Hindlimb muscle (tissue), 1 donor: ENCODE results near the gene THAP2. TPM values are rescaled to one million over a fixed set of nuclear protein-coding genes. Genes with fewer than 3 reads are reported as not detected.
A peak's percentile ranks its signal among the peaks of the same experiment; 100 is the strongest.

Source experiments
- DNase-seq: peaks from one replicate; pipeline ENCODE4 v3.0.0-alpha.2; 2013
- polyA plus RNA-seq: library from polyadenylated mRNA; unstranded; fragments of 120-200 nt; gene quantifications from one replicate; pipeline ENCODE4 v1.2.1, GENCODE V29; 2013; ENCODE audit not compliant: insufficient read length

THAP2 gene
- 9.1 TPM for polyA plus RNA-seq

DNA sequence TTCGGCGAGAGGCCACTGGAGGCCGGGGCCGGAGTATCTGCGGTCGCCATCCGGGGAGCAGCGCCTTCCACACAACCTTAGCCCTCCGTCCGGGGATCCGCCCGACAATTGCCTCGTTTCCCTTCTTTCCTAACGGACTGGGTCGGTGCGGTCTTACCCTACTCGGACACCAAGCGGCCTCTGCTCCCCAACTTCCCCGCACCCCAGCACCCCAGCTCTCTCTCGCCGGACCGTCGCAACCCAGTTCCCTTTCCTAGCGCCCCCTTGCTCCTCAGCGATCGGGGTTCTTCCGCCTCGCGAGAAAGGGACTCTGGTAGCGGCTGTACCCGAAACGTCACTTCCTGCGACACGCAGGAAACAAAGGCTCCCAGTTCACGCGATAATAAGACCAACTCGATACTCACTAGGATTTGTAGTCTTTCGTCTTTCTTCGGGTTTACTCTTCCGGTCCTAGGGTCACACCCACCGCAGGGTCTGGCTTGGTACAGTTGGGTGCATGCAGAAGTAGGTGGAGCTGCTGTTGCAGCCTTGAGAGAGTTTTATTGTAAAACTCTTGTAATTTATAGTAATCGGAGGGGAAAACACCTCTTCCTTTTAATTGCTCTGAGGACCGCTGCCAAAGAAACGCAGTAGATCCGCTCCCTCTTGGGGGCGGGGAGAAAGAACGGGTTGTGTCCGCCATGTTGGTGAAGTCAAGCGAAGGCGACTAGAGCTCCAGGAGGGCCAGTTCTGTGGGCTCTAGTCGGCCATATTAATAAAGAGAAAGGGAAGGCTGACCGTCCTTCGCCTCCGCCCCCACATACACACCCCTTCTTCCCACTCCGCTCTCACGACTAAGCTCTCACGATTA is at the start of gene THAP2, which contains the start of gene ZFC3H1:
Gene THAP2, plus strand, starts transcription at position 741 of the 850 bp plus-strand sequence. CDS start 209 bp downstream, outside the sequence.
Gene ZFC3H1, minus strand, starts transcription at position 288 of the 850 bp plus-strand sequence. Its CDS starts 238 bp downstream, at position 50.
- peak; percentile 98 for DNase-seq

DNA sequence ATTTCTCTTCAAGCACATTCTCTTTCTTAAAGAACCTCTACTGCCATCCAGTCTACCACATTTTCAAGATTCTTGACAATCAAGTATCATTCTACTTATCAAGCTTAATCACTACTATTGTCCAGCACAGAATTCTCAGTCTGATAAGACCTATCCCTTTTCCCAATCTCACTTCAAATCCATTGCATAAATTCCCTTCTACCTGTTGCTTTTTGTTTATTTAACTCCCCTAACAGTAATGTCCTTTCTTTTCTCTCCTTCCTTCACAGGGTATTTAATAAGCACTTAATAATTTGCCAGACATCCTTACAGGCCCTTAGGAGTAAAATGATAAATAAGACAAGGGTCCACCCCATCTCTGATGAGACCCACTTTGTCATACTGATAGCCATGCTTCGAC is 42.2 kb upstream of the THAP2 start:
- no peak for DNase-seq

DNA sequence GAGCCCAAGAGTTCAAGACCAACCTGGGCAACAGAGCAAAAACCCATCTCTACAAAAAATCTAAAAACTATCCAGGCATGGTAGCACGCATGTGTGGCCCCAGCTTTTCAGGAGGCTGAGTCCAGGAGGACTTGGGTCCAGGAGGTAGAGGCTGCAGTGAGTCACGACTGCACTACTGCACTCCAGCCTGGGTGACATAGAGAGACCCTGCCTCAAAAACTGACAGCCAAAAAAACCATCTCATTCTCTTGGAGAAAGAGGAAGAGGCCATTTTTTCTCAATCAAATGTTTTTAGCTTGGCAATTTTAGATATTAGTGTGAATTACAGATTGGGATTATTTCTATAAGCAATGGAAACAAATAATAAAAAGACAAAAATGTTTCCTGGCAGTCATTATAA is 38.6 kb upstream of the THAP2 start:
- no peak for DNase-seq

DNA sequence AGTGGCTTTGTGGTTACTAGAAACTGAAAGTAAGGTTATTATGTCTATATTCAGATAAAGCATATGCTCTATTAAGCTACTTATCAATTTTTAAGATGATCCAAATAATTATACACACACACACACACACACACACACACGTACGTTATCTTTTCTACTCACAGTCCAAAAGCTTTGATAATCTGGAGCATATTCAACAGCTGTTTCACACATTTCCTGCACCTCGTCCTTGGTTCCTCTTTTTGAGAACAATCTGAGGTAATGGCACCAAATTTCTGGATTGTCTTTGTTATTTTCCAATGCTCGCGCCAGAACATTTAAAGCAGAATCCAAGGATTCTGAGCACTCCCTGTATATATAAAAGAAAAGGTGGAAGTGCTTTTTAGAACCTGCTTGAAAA is 38.0 kb upstream of the THAP2 start:
- DNase-seq = peak; percentile 49

DNA sequence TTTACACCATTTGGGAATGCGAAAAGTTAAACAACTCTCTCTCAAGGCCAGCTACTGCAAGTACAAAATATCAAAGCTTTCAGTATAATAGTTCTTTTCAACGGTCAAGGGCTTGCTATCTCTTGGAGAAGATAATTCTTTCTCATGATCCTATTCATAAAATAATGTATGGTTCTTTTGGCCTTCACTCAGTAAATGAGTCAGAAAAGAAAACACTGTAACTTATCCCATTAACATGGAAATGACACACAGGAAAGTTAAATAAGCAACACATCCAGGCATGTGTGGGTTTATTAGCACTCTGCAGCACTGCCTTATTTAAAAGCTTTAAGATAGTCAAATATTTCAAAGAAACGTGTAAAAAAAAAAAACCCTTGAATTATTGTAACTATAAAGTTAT is 37.3 kb upstream of the THAP2 start:
- DNase-seq = no peak

DNA sequence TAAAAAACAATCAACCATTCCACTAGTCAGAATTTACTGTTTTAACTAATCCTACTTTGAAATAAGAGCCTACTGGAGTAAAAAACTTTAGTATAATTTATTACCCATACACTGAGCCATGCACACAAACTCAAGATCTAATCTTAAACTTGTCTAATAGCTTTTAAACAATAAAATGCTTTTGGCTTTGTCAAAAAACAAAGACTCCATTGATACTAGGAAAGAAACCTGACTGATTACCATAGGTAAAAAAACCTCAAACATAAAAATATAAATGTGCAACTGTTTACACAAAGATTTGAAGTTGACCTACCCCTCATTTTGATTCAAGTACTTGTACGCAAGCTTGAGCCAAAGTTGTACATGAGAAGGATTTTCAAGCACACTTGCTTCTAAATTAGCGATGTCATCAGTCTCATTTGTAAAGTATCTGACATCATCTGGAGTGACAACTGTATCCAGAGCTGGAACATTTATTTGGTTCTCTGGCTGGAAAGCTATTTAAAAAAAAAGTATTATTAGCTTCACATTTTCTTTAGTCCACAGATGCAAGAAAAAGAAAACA is 36.6 kb upstream of the THAP2 start:
- no peak for DNase-seq

DNA sequence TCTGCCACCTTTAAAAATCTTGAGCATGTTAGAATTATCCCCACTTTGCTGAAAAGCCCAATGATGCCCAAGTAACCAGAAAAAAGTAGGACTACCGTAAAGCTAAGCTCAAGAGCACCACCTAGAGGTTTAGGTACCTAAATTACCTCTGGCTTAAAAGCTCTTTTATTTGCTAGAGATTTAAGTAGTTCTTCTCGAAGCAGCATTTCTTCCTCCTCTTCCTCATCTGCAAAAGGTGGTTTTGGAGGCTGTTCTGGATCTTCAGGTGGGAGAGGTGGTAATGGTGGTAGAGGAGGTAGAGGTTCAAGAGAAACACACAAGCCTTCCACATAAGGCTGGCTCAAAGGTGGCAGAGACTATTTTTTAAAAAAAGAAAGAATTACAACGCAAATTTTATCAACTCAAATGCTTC is 27.4 kb upstream of the THAP2 start:
- peak; percentile 35 for DNase-seq

DNA sequence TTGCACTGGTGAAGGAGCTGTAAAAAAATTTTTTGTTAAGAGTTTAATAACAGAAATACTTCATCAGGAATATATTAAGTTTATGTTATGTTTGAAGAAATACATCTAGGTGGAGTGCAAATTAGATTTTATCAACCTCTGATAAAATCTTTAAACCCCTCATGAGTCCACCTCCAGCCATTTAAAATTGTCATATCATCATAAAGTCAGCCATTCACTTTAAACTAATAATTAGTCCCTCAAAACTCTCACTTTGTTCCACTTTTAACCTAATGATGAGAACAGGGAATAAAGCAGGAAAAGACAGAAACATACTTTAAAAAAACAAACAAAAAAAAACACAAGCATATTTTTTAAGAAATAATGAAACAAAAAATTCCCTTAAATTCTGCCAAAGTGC is 25.6 kb upstream of the THAP2 start:
- no peak for DNase-seq

DNA sequence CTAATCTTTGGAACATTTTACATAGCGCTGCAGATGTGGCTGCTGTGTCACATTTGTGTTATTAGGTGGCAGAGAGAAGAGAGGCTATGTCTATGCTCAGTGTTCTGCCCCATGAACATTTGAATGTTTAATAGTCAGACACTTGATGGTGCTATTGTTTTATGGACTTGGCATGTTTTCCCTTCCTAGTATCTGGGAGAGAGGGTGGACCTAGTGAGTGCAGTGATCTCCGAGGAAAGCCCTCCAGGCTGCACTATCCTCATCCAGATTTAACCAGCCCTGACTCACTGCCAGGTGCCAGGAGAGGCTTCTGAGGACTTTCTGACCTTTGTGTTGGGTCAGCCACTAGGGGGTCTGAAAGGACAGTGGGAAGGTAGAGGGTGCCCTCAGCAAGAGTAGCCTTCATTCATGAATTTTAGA is 24.8 kb upstream of the THAP2 start:
- DNase-seq = no peak

DNA sequence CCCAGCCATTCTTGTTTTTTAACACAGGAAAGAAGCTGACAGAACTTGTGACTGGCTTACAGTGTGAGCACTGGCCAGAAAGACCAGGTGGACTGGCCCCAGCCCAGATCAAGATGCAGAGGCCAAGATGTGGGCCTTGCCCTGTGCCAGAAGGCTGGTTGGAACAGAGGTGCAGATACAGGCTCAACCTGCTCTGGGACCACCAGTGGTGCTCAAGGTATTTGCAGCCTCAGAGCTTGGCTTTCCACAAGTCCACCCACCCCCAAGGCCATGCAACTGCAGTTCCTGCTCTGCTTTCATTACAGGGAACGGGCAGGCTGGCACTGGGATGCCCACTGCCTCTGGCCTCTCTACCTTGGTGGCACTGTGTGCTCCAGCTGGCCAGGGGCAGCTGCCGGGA is 23.8 kb upstream of the THAP2 start:
- no peak for DNase-seq

DNA sequence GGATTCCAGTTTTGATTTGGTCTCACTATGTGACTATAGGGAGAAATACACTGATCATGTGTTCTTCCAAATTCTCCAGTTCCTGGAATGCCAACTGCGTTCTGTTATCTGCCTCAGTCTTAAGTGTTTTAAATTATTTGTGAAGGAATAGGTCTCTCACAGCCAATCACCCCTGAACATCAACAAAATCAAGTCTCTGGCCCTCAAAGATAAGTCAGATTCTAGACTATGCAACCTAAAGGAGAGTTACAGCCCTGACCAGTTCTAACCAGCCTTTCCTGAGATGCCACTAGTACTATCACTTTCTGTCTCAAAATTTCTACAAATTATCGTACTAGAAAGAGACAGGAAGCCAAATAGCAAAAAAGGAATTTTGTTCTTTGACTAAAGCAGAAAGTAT is 22.7 kb upstream of the THAP2 start:
- no peak for DNase-seq

DNA sequence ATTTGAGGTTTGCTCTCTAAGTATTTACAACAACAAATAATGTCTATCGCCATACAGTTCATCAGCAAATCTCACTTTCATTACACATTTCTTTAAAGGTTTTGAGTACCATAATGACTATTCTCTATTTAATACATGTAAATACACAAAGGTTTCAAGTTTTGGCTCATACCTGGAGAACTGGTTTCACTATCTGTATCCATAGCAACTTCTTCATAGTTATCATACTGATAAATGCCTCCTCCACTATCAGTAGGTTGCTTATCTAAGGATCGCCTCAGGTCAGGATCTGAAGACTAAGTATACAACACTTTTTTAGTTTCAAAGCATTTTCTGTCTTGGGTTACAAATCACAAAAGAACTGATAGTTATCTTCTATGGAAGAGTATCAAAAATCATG is 21.8 kb upstream of the THAP2 start:
- DNase-seq = no peak

DNA sequence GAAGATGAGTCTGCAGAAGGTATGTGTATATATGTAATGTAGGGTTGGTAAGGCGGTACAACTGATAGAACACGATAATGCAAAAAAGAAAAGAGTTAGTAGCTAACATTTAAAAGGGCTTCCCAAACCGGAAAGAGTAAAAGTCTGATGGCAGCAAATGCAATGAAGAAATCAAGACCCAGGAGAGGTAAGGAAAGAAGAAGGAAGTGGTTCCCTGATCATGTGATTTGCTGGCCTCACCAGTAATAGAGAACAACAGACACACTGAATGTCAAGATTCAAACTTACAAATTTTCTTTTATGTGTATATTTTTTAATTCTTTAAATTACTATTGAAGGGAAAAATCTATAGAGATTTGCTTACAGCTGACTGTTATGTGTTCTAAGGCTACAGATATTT is 18.8 kb upstream of the THAP2 start:
- peak; percentile 19 for DNase-seq

DNA sequence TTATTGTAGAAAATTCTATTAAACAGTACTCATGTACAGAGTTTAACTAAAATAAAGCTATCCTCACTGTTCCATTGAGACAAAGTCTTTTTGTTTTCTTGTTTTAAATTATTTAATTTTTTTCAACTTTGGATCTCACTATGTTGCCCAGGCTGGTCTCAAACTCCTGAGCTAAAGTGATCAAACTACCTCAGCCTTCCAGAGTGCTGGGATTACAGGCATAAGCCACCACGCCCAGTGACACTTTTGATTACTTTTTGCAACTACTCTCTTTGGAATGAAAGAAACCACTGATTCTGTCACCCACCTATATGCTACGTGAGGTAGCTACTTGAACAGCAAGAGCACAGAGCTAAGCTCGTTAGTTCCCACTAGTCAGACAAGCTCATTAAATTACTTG is 17.6 kb upstream of the THAP2 start:
- no peak for DNase-seq

DNA sequence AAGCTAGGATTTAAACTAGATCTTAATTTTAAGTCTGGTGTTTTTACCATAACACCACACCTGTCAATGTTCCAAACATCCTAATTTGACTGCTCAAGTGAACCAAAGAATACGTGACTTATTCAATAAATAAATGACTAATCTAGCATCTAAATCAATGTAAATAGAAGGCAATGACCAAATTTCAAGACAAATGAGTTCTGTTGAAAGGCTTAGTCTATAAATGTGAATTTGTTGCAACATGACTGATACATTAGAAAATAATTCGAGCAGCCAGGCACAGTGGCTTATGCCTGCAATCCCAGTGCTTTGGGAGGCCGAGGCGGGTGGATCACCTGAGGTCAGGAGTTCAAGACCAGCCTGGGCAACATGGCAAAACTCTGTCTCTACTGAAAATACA is 15.6 kb upstream of the THAP2 start:
- no peak for DNase-seq

DNA sequence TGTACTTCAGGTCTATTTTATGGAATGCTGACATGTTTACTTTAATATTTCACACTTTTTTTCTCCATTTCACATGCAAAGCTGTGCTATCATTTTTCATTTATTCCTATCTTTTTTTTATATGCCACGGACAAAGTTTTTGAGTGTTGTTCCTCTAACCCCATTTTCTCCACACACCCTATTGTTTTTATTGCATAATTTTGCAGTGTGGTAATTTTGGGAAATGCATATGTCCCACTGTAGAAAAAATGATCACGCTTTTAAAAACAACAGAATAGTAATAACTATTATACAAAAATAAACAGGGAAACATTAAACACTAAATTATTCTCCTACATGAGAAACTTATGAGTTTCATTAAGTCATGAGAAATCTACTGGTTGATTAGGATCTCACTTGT is 14.7 kb upstream of the THAP2 start:
- DNase-seq = no peak

DNA sequence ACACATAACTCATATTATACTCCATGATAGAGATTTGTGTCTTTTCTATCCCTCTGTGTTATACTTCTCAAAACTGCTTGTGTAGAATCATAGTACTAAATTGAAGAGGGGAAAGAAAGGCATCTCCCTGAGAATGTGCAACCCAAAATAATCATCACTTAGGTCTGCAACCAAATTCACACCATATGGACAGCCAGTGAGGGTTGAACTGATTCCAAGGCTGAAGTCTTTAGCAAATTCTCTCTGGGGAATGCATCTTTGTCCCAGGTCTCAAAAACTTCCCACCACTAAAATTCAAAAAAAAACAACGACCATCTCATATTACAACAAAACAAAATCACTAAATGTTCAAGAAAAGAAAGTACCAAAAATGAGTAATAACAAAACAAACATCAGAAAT is 11.4 kb upstream of the THAP2 start:
- DNase-seq = no peak

DNA sequence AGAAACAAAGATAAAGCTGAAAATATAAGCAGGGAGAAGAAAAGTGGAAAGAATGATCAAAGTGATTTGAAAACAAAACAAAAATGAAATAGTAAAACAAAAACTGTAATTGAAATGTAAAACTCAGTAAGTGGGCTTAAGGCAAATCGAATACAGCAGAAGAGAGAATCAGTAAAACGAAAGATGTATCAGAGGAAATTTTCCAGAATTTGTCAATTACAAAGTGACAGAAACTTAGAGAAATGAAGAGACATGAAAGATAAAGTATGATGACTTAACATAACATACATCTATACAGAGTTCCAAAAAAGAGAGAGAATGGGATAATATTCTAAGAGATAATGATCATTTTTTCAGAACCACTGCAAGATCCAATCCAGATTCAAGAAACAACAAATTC is 11.0 kb upstream of the THAP2 start:
- no peak for DNase-seq

DNA sequence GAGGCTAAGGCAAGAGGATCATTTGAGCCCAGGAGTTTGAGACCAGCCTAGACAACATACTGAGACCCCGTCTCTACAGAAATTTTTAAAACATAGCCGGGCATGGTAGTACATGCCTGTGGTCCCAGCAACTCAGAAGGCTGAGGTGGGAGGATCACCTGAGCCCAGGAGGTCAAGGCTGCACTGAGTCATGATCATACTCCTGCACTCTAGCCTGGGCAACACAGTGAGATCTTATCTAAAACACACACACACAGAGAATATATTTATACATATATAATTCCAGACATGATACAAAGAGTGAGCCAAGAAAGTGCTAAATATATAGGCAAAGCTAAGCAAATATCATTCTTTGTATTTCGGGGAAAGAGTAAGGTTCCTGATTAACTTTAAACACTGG is 9.9 kb upstream of the THAP2 start:
- DNase-seq = no peak

DNA sequence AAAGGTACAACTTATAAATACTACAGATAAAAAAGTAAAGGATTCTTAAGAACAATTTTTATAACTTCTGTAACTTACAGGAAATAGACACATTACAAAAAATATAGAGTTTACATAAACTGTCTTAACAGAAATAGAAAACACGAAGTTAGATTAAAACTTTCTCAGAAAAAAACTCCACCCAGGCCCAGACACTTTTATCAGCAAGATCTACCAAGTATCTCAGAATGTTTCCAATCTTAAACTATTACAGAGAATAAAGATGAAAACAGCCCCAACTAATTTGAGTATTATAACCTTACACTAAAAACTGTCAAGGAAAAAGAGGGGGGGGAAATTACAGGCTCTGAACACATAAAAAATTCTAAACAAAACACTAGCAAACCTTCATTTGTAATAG is 8.6 kb upstream of the THAP2 start:
- DNase-seq = no peak

DNA sequence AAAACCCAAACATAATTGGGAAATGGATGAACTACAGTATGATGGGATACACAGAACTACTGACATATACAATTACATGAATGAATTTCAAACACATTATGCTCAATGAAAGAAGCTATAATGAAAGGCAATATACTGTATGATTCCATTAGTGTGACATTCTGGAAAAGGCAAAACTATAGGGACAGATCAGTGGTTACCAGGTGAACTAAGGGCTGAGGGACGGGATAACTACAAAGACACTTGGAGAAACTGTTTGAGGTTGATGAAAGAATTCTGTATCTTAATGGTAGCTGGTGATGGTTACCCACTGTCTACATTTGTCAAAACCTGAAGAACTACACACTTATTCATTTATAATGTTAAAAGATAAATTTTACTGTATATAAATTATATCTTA is 8.2 kb upstream of the THAP2 start:
- DNase-seq = no peak

DNA sequence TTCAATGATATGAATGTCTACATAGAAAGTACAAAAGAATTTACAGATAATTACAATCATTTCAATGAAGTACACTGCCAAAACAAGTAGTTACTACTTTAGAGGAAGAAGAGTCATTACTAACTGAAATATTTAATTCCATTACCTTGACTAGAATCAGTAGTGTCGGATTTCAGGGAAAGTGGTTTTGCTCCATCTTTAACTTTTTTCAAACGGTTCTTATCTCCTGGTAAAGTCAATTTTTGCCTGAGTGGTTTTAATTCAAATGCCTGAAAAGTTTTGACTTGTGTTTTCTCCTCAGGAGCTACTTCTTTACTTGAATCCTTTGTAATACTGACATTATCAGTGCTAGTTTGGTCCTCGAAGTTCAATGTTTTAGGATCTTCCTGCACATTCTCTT is 7.4 kb upstream of the THAP2 start:
- no peak for DNase-seq

DNA sequence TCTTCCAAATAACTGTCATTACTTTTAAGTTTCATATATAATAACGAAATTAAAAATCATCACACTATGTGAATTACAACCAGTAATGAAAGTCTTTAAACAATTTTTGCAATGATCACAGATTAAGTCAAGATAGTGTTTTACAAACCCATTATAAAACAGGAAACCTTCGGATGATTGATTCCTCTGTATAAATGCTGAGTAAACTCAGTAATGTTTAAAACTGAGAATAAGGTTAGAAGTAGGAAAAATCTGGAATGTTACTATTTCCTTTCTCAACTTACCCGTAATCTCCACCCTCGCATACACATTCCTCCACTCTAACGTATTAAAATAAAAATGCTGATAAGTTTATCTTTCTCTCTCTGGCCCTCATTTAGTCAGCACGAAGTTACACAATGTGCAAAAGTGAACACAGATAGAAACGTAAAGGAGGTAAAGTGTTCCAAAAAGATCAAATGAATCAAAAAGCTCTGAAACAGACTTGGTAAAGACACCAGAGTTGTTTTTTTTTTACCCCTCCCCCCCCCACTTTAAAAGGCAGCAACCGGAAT is 2.0 kb upstream of the THAP2 start:
- DNase-seq = no peak
